ENCODE measurements around the gene PPARG.

Gene PPARG

GRCh38 chr3:12327021-12327420, 38.2 kb downstream of the PPARG start:
- H3K79me2 ChIP-seq (ENCODE audit: control insufficient read depth, low read length) = no peaks in the 10 kb centered on the region
- H3K27me3 ChIP-seq (ENCODE audit: control insufficient read depth, low read length) = no peaks in the 10 kb centered on the region
- no peaks in the 10 kb centered on the region for H3K9me3 ChIP-seq (ENCODE audit: control insufficient read depth, insufficient read depth, low read length)
- no peaks in the 10 kb centered on the region for H3K36me3 ChIP-seq (ENCODE audit: control insufficient read depth, low read length)
- H3K27ac ChIP-seq (ENCODE audit: low read depth, low read length) = no peak overlapping the region
- TF ChIP-seq EZH2phosphoT487 (IDR thresholded peaks at IDR 0.05; ENCODE audit: borderline replicate concordance, low read length) = no peak
- no peak for TF ChIP-seq CTCF (IDR thresholded peaks at IDR 0.05; ENCODE audit: low read depth, low read length, poor library complexity, severe bottlenecking)
- no peak overlapping the region for H3K4me3 ChIP-seq (ENCODE audit: low read length)
- H3F3A ChIP-seq (ENCODE audit: control insufficient read depth, insufficient read depth) = no peaks in the 10 kb centered on the region
- H3K4me2 ChIP-seq (ENCODE audit: low read length) = no peak overlapping the region
- no peaks in the 10 kb centered on the region for H3K4me1 ChIP-seq (ENCODE audit: control insufficient read depth, low read length)
- H4K20me1 ChIP-seq (ENCODE audit: control insufficient read depth, insufficient read depth, low read depth, low read length) = no peaks in the 10 kb centered on the region
- H3K9me2 ChIP-seq (replicated peaks; ENCODE audit: control insufficient read depth, low read length) = no peaks in the 10 kb centered on the region

- no peaks in the 10 kb centered on the region for H3F3A ChIP-seq (ENCODE audit: control insufficient read depth, insufficient read depth)
- no peak overlapping the region for H3K27ac ChIP-seq (ENCODE audit: low read depth, low read length)
- H3K79me2 ChIP-seq (ENCODE audit: control insufficient read depth, low read length) = no peaks in the 10 kb centered on the region
- no peaks in the 10 kb centered on the region for H3K36me3 ChIP-seq (ENCODE audit: control insufficient read depth, low read length)
- H3K4me3 ChIP-seq (ENCODE audit: low read length) = no peak overlapping the region
- no peak for TF ChIP-seq EZH2phosphoT487 (IDR thresholded peaks at IDR 0.05; ENCODE audit: borderline replicate concordance, low read length)
- no peak for TF ChIP-seq CTCF (IDR thresholded peaks at IDR 0.05; ENCODE audit: low read depth, low read length, poor library complexity, severe bottlenecking)
- no peak overlapping the region for H3K4me2 ChIP-seq (ENCODE audit: low read length)
- H3K9me2 ChIP-seq (replicated peaks; ENCODE audit: control insufficient read depth, low read length) = no peaks in the 10 kb centered on the region
- H4K20me1 ChIP-seq (ENCODE audit: control insufficient read depth, insufficient read depth, low read depth, low read length) = no peaks in the 10 kb centered on the region
- no peaks in the 10 kb centered on the region for H3K9me3 ChIP-seq (ENCODE audit: control insufficient read depth, insufficient read depth, low read length)
- no peaks in the 10 kb centered on the region for H3K27me3 ChIP-seq (ENCODE audit: control insufficient read depth, low read length)
- no peaks in the 10 kb centered on the region for H3K4me1 ChIP-seq (ENCODE audit: control insufficient read depth, low read length)
Observed at GRCh38 chr3:12328132-12328836, 39.4 kb downstream of the PPARG start.

DNA sequence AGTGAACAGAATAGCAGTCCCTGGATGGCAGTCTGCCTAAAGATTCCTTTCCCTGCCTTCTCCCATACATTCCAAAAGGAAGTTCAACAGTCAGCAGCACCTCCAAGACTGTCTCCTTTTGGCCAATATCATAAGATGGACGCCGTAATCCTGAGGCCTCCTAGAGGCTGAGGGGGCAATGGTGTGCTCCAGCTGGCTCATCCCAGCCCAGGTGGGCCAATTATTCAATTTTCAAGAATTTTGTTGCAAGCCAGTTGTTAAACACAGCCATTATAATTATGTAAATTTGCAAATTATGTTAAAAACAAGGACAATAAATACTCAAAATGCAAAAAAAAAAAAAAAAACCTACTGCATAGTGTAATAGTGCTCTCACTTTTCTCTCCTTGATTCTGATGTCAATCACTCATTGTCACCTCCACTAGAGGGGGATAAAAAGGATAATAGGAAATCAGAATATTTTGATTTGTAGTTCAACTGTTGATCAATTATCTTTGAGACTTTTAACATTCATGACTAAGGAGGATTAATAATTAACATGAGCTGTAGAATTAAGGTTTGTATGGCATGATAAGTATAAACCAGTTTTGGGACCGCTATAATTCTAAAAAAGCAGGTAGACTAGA, 40.1 kb downstream of the PPARG start:
- H3K27ac ChIP-seq (ENCODE audit: low read depth, low read length) = no peak overlapping the region
- no peak overlapping the region for H3K4me3 ChIP-seq (ENCODE audit: low read length)
- no peaks in the 10 kb centered on the region for H3K9me2 ChIP-seq (replicated peaks; ENCODE audit: control insufficient read depth, low read length)
- no peaks in the 10 kb centered on the region for H3K9me3 ChIP-seq (ENCODE audit: control insufficient read depth, insufficient read depth, low read length)
- H3K36me3 ChIP-seq (ENCODE audit: control insufficient read depth, low read length) = no peaks in the 10 kb centered on the region
- no peaks in the 10 kb centered on the region for H3K27me3 ChIP-seq (ENCODE audit: control insufficient read depth, low read length)
- no peaks in the 10 kb centered on the region for H4K20me1 ChIP-seq (ENCODE audit: control insufficient read depth, insufficient read depth, low read depth, low read length)
- H3K4me2 ChIP-seq (ENCODE audit: low read length) = no peak overlapping the region
- no peaks in the 10 kb centered on the region for H3F3A ChIP-seq (ENCODE audit: control insufficient read depth, insufficient read depth)
- H3K4me1 ChIP-seq (ENCODE audit: control insufficient read depth, low read length) = no peaks in the 10 kb centered on the region
- TF ChIP-seq CTCF (IDR thresholded peaks at IDR 0.05; ENCODE audit: low read depth, low read length, poor library complexity, severe bottlenecking) (peak; percentile 12), EZH2phosphoT487 (IDR thresholded peaks at IDR 0.05; ENCODE audit: borderline replicate concordance, low read length) (no peak)
- no peaks in the 10 kb centered on the region for H3K79me2 ChIP-seq (ENCODE audit: control insufficient read depth, low read length)

Measured in DOHH2 (cell line).